HG03064 (cell line): ENCODE results near the gene HAGHL.

Experiments used
- ATAC-seq: cut with Tn5 transposase; IDR thresholded peaks from one replicate; pipeline ENCODE4 v1.9.1; 2021; ENCODE audit warnings: low read depth; ENCODE audit not compliant: unreplicated experiment

The HAGHL gene

GRCh38 chr16:719815-720446 is 7.0 kb upstream of the HAGHL start:
- ATAC-seq, result no peak

- no peak for ATAC-seq
Observed at GRCh38 chr16:720447-720989, 6.4 kb upstream of the HAGHL start.

- ATAC-seq, result peak; percentile 51
Observed at GRCh38 chr16:720990-721764, 5.7 kb upstream of the HAGHL start, which contains the start of gene ANTKMT. Gene ANTKMT, plus strand, starts transcription at chr16:721146. Its CDS starts 129 bp downstream, at chr16:721275.

- ATAC-seq, result peak; percentile 6
Observed at GRCh38 chr16:721765-722540, 5.0 kb upstream of the HAGHL start.

GRCh38 chr16:722835-723633 is 3.9 kb upstream of the HAGHL start:
- no peak for ATAC-seq

GRCh38 chr16:723695-724094 is 3.2 kb upstream of the HAGHL start:
- no peak for ATAC-seq

GRCh38 chr16:724188-725040 is 2.5 kb upstream of the HAGHL start:
- ATAC-seq, result no peak

GRCh38 chr16:725041-725376 is 1.9 kb upstream of the HAGHL start:
- no peak for ATAC-seq

- ATAC-seq, result no peak
Observed at GRCh38 chr16:725463-726187, 1.3 kb upstream of the HAGHL start.

GRCh38 chr16:726188-726437 is 793 bp upstream of the HAGHL start:
- ATAC-seq, result no peak

- no peak for ATAC-seq
Observed at GRCh38 chr16:727291-727977, 528 bp downstream of the HAGHL start.

- ATAC-seq, result no peak
Observed at GRCh38 chr16:728131-728889, 1.4 kb downstream of the HAGHL start.

GRCh38 chr16:728890-729744 is 2.2 kb downstream of the HAGHL start:
- no peak for ATAC-seq

GRCh38 chr16:729768-730665 is 3.1 kb downstream of the HAGHL start:
- ATAC-seq, result no peak

- no peak for ATAC-seq
Observed at GRCh38 chr16:730666-731509, 4.0 kb downstream of the HAGHL start.
